SK-MEL-5 (cell line): ENCODE data around the gene JMJD1C. TPM values are rescaled to one million over a fixed set of nuclear protein-coding genes. Genes with fewer than 3 reads are reported as not detected.
"Not testable (repeated sequence)": the region's sequence is repeated elsewhere in the genome, so short reads cannot be mapped to it uniquely, and the experiment has no call there.

ENCODE experiments used
- DNase-seq: peaks from one replicate; pipeline ENCODE4 v3.0.0-alpha.2; 2016; ENCODE audit warnings: low read depth, low spot score
- in situ Hi-C: cut with HindIII; loops from 2 replicates; pipeline ENCODE4 v1.10.0; 2016; ENCODE audit warnings: low sequenced_read_pairs, high pct_unique_total_duplicates, low pct_unique_long_range_greater_than_20kb
- total RNA-seq: library from RNA; depleted of rRNA; stranded (reverse); fragments of >200 nt; shearing (Covaris generic); gene quantifications from 2 replicates; pipeline ENCODE4 v1.2.3, GENCODE V29; 2014

Gene JMJD1C
- total RNA-seq, 1 experiment from 2014 or later: 30.1 TPM

DNA sequence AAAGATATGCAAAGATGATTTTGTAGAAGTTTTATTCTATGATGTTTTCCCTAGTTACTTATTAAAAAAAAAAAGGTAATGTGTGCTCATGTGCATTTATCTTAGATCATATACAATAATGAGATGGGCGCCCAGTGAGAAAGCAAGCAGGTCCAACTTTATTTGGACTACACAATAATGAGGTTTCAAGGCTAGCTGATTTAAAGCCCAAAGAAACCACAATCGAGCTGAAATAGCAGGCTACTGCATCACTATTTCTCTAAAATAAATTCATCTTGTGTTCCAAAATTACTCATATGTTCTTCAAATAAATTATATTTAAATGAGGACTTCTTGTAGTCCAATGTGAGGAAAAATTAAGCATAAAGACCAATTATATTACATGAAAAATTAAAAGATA is 110.1 kb downstream of the JMJD1C start:
- in situ Hi-C loops: no loop called here
- no peak for DNase-seq

- in situ Hi-C loops: no loop called here
- DNase-seq: no peak
Observed at GRCh38 chr10:63352976-63353375, 112.8 kb downstream of the JMJD1C start.

- in situ Hi-C loops: no loop called here
- DNase-seq: no peak
Observed at GRCh38 chr10:63348245-63348850, 117.4 kb downstream of the JMJD1C start.

- DNase-seq: no peak
- in situ Hi-C loops: no loop called here
Observed at GRCh38 chr10:63346015-63346441, 119.7 kb downstream of the JMJD1C start.

DNA sequence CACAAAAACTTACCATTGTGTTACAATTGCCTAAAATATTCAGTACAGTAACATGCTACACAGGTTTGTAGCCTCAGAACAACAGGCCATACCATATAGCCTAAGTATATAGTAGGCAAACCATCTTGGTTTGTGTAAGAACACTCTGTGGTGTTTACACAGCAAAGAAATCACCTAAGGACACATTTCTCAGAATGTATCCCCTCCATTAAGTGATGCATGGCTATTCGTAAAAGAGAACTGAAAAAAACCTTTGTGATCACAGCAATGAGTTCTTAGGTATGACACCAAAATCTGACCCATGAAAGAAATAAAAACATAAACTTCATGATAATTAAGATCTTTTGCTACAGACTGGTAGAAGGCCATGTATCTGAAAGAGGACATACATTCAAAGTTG is 121.5 kb downstream of the JMJD1C start:
- in situ Hi-C loops: no loop called here
- no peak for DNase-seq

GRCh38 chr10:63343476-63343875 is 122.3 kb downstream of the JMJD1C start:
- DNase-seq: no peak
- in situ Hi-C loops: no loop called here

DNA sequence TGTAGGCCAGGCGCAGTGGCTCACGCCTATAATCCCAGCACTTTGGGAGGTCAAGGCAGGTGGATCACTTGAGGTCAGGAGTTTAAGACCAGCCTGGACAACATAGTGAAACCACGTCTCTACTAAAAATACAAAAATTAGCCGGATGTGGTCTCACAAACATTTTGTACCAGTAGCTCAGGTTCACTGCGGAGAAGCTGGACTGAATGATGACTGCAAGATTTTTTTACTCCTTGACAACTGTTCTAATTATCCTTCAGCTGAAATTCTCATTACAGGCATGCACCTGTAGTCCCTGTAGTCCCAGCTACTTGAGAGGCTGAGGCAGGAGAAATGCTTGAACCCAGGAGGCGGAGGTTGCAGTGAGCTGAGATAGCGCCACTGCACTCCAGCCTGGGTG is 126.1 kb downstream of the JMJD1C start:
- DNase-seq, in situ Hi-C loops: not testable (repeated sequence)

GRCh38 chr10:63337455-63338251 is 128.1 kb downstream of the JMJD1C start:
- no peak for DNase-seq
- in situ Hi-C loops: no loop called here

DNA sequence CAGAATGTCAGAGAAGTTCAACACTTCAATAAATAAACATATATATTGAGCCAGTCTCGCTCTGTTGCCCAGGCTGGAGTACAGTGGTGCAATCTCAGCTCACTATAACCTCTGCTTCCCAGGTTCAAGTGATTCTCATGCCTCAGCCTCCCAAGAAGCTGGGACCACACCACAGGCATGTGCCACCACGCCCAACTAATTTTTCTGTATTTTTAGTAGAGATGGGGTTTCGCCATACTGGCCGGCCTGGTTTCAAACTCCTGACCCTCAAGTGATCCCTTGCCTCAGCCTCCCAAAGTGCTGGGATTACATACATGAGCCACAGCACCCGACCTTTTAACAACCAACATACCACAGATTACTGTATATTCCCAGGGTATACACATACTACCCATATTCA is 134.2 kb downstream of the JMJD1C start:
- in situ Hi-C loops: no loop called here
- no peak for DNase-seq

DNA sequence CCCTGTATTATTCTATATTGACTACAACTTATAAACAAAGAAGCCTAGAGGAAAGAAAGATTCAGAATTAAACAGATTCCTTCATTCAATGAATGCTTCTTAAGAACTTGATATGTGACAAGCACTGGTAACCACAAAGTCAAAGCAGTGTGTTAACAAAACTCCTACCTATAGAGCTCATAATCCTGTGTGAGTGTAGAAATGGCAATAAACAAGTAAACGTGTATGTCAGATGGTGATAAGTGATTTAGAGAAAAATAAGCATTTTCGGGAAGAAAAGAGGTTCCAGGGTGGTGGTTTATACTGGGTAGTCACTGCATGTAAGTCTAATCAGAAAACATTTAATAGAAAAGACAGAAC is 141.3 kb downstream of the JMJD1C start:
- DNase-seq: peak; percentile 30
- in situ Hi-C loops: no loop called here

- no peak for DNase-seq
- in situ Hi-C loops: no loop called here
Observed at GRCh38 chr10:63323701-63324494, 141.9 kb downstream of the JMJD1C start.

GRCh38 chr10:63320683-63321082 is 145.1 kb downstream of the JMJD1C start:
- no peak for DNase-seq
- in situ Hi-C loops: no loop called here

- in situ Hi-C loops: no loop called here
- DNase-seq: no peak
Observed at GRCh38 chr10:63319231-63319630, 146.5 kb downstream of the JMJD1C start.

GRCh38 chr10:63318491-63318890 is 147.3 kb downstream of the JMJD1C start:
- in situ Hi-C loops: no loop called here
- no peak for DNase-seq

- in situ Hi-C loops: no loop called here
- DNase-seq: no peak
Observed at GRCh38 chr10:63314020-63314419, 151.8 kb downstream of the JMJD1C start.

DNA sequence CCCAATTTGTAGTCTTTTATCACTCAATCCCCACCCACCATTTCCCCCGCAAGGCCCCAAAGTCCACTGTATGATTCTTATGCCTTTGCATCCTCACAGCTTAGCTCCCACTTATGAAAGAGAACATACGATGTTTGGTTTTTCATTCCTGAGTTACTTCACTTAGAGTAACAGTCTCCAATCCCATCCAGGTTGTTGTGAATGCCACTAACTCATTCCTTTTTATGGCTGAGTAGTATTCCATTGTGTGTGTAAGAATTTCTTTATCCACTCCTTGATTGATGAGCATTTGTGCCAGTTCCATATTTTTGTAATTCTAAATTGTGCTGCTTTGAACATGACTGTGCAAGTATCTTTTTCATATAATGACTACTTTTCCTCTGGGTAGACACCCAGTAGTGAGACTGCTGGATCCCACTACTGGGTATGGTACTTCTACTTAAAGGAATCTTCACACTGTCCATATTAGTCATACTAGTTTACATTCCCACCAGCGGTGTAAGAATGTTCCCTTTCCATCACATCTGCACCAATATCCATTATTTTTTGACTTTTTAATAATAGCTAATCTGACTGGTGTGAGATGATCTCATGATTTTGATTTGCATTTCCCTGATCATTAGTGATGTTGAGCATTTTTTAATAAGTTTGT is 152.6 kb downstream of the JMJD1C start:
- no peak for DNase-seq

DNA sequence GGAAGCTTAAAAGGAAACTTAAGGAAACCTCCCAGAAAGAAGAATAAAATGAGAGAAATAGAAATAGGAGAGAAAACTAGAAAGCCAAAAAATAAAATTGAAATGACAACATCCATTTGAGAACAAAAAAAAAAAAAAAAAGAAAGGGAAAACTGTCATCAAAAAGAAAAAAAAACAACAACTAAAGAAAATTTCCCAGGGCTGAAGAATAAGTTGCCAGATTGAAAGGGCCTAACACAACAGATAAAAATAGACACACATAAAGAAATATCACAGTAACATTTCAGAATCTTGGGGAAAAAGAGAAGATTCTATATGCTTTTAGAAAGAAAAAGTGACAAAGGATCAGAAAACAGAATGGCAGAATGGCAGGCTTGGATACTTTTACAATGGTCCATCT is 157.1 kb downstream of the JMJD1C start:
- no peak for DNase-seq
- in situ Hi-C loops: no loop called here

More for the DNA sequence above, 152.6 kb downstream of the JMJD1C start:
- in situ Hi-C loops: no loop called here

GRCh38 chr10:63304146-63304545 is 161.6 kb downstream of the JMJD1C start:
- DNase-seq: no peak
- in situ Hi-C loops: no loop called here
